K562 (cell line): ENCODE results near the gene UBE2M. TPM values are rescaled to one million over a fixed set of nuclear protein-coding genes. Genes with fewer than 3 reads are reported as not detected.

Experiments
- ARID2 ChIP-seq: fragments of 450-650 bp; IDR thresholded peaks from 2 replicates; pipeline ENCODE4 v1.6.1; 2017; ENCODE audit warnings: antibody characterized with exemption, mild to moderate bottlenecking
- ARNT ChIP-seq, 2 experiments: fragments of 450-650 bp; IDR thresholded peaks; 2 replicates each; pipeline ENCODE4 v1.6.1; 2016; ENCODE audit warnings: mild to moderate bottlenecking in 1 of 2
- DACH1 ChIP-seq: fragments of 450-650 bp; IDR thresholded peaks from 2 replicates; pipeline ENCODE4 v1.6.1; 2018; ENCODE audit not compliant: partially characterized antibody
- POU5F1 ChIP-seq: fragments of 150-350 bp; IDR thresholded peaks from 2 replicates; pipeline ENCODE4 v1.6.1; 2014; ENCODE audit warnings: borderline replicate concordance, low read length, low read depth, mild to moderate bottlenecking; ENCODE audit not compliant: partially characterized antibody
- SP1 ChIP-seq: sonication (generic); formaldehyde crosslinking; IDR thresholded peaks from 2 replicates; pipeline ENCODE4 v1.8.1; 2022; ENCODE audit warnings: mild to moderate bottlenecking, missing genetic modification reagents
- SREBF2 ChIP-seq: sonication (generic); formaldehyde crosslinking; IDR thresholded peaks from 2 replicates; pipeline ENCODE4 v1.4.0; 2020; ENCODE audit warnings: mild to moderate bottlenecking, missing genetic modification reagents
- ZC3H11A ChIP-seq: IDR thresholded peaks from 2 replicates; pipeline ENCODE4 v1.6.1; 2012; ENCODE audit warnings: low read depth, low read length, improper control_type of control experiment
- ZNF668 ChIP-seq: fragments of 250-450 bp; sonication (Bioruptor Pico); IDR thresholded peaks from 2 replicates; pipeline ENCODE4 v1.8.0; 2022; ENCODE audit warnings: mild to moderate bottlenecking, inconsistent platforms
- ZNF76 ChIP-seq: fragments of 250-450 bp; sonication (Bioruptor Pico); IDR thresholded peaks from 2 replicates; pipeline ENCODE4 v1.4.0; 2020; ENCODE audit warnings: mild to moderate bottlenecking, moderate library complexity, borderline replicate concordance
- polyA plus RNA-seq, 8 experiments: library from polyadenylated mRNA; depleted of rRNA in 4 of 8; stranded (reverse) in 5 of 8; unstranded in 3 of 8; fragments of >200 nt; fragmentation: Nextera tagmentation in 2 of 8; fragmentation: Illumina TruSeq in 1 of 8; extraction: Ambion mirVana in 2 of 8; extraction: Trizol in 1 of 8; gene quantifications; 2 replicates each; pipeline versions ENCODE4 v1.2.1 to v1.2.3, GENCODE V29; 2011 to 2014; ENCODE audit warnings: inconsistent platforms in 1 of 8, missing spikeins in 1 of 8
- total RNA-seq, 7 experiments: library from RNA; depleted of rRNA in 6 of 7; stranded (reverse); fragments of >200 nt in 6 of 7; fragmentation: Illumina TruSeq in 2 of 7; extraction: Trizol in 2 of 7; gene quantifications; 2 replicates each; pipeline versions ENCODE4 v1.2.1 to v1.2.3, GENCODE V29; 2011 to 2021; ENCODE audit warnings: low replicate concordance in 1 of 7
- TF ChIP-seq, protein P1 (sequence below): fragments of 450-650 bp; conservative IDR thresholded peaks from 2 replicates; pipeline ENCODE4 v1.6.1; 2016; ENCODE audit warnings: missing genetic modification characterization, low read depth, mild to moderate bottlenecking, missing compliant biosample characterization, moderate library complexity
- TF ChIP-seq, protein P2 (sequence below): fragments of 450-650 bp; IDR thresholded peaks from 2 replicates; pipeline ENCODE4 v1.6.1; 2016
- TF ChIP-seq, protein P3 (sequence below), 3 experiments: fragments of 200-800 bp in 1 of 3; sonication (Bioruptor generic) in 1 of 3; sonication (generic) in 1 of 3; formaldehyde crosslinking in 1 of 3; IDR thresholded peaks; 2 replicates each; pipeline versions ENCODE4 v1.6.1 to v1.8.0; 2016 to 2022; ENCODE audit warnings: mild to moderate bottlenecking in 2 of 3, missing compliant biosample characterization in 2 of 3, missing genetic modification characterization in 2 of 3, missing genetic modification reagents in 1 of 3
- TF ChIP-seq, protein P4 (sequence below): fragments of 150-350 bp; IDR thresholded peaks from 2 replicates; pipeline ENCODE4 v1.6.1; 2014; ENCODE audit warnings: low read depth, mild to moderate bottlenecking, low read length, borderline replicate concordance
- TF ChIP-seq, protein P5 (sequence below): fragments of 200-800 bp; sonication (Bioruptor generic); IDR thresholded peaks from 2 replicates; pipeline ENCODE4 v1.6.1; 2017; ENCODE audit warnings: missing genetic modification characterization, missing compliant biosample characterization

Gene UBE2M
- total and polyA plus RNA-seq, 9 of the 15 experiments (the other 6 are each of a cell fraction or from before 2014, with no cell fraction given), result 0.92 to 163 (median 85.7) TPM

DNA sequence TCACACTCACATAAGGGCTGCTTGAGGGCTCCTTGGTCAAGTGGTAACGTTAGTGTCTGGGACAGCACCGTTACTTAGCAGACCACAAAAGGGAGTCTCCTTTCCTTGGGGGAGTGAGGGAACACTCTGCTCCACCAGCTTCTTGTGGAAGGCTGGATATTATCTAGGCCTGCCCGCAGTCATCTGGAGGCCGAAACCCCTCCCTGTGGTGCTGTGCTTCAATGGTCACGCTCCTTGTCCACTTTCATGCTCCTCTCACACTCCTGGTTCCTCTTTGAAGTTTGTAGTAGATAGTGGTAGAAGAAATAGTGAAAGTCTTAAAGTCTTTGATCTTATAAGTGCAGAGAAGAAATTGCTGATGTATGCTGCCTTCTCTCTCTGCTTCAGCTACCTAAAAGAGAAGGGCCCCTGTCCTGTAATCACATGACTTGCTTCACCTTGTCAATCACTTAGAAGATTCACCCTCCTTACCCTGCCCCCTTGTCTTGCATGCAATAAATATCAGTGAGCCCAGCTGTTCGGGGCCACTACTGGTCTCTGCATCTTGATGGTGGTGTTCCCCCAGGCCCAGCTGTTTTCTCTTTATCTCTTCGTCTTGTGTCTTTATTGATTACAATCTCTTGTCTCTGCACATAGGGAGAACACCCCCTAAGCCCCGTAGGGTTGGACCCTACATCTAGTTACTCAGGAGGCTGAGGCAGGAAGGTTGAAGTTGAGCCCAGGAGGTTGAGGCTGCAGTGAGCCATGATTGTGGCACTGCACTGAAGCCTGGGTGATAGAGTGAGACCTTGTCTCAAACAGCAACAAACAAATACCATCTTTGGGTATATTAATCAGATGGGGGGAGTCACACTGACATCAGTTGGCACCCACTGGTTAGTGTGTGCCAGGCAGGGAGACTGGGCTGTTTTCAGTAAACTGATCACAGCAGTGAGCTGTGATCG lies 26.4 kb upstream of the UBE2M start (continued):
- TF ChIP-seq POU5F1 (no peak), ZNF76 (no peak), ZC3H11A (no peak), SREBF2 (CRISPR knock-in tag) (no peak), DACH1 (peak; percentile 41), SP1 (CRISPR knock-in tag) (peak; percentile 60), ZNF668 (CRISPR knock-in tag) (no peak), ARNT (IDR thresholded peaks at IDR 0.05) (no peak), ARID2 (no peak)
- TF ChIP-seq, protein P1, sequence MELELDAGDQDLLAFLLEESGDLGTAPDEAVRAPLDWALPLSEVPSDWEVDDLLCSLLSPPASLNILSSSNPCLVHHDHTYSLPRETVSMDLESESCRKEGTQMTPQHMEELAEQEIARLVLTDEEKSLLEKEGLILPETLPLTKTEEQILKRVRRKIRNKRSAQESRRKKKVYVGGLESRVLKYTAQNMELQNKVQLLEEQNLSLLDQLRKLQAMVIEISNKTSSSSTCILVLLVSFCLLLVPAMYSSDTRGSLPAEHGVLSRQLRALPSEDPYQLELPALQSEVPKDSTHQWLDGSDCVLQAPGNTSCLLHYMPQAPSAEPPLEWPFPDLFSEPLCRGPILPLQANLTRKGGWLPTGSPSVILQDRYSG (tag), result no peak
- TF ChIP-seq, protein P2, sequence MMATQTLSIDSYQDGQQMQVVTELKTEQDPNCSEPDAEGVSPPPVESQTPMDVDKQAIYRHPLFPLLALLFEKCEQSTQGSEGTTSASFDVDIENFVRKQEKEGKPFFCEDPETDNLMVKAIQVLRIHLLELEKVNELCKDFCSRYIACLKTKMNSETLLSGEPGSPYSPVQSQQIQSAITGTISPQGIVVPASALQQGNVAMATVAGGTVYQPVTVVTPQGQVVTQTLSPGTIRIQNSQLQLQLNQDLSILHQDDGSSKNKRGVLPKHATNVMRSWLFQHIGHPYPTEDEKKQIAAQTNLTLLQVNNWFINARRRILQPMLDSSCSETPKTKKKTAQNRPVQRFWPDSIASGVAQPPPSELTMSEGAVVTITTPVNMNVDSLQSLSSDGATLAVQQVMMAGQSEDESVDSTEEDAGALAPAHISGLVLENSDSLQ, result peak; percentile 81
- TF ChIP-seq, protein P3, sequence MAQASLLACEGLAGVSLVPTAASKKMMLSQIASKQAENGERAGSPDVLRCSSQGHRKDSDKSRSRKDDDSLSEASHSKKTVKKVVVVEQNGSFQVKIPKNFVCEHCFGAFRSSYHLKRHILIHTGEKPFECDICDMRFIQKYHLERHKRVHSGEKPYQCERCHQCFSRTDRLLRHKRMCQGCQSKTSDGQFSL (CRISPR knock-in tag; IDR thresholded peaks at IDR 0.05), result no peak
- TF ChIP-seq, protein P3 (tag; IDR thresholded peaks at IDR 0.05), result no peak
- TF ChIP-seq, protein P4, sequence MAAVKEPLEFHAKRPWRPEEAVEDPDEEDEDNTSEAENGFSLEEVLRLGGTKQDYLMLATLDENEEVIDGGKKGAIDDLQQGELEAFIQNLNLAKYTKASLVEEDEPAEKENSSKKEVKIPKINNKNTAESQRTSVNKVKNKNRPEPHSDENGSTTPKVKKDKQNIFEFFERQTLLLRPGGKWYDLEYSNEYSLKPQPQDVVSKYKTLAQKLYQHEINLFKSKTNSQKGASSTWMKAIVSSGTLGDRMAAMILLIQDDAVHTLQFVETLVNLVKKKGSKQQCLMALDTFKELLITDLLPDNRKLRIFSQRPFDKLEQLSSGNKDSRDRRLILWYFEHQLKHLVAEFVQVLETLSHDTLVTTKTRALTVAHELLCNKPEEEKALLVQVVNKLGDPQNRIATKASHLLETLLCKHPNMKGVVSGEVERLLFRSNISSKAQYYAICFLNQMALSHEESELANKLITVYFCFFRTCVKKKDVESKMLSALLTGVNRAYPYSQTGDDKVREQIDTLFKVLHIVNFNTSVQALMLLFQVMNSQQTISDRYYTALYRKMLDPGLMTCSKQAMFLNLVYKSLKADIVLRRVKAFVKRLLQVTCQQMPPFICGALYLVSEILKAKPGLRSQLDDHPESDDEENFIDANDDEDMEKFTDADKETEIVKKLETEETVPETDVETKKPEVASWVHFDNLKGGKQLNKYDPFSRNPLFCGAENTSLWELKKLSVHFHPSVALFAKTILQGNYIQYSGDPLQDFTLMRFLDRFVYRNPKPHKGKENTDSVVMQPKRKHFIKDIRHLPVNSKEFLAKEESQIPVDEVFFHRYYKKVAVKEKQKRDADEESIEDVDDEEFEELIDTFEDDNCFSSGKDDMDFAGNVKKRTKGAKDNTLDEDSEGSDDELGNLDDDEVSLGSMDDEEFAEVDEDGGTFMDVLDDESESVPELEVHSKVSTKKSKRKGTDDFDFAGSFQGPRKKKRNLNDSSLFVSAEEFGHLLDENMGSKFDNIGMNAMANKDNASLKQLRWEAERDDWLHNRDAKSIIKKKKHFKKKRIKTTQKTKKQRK, result no peak
- TF ChIP-seq, protein P5, sequence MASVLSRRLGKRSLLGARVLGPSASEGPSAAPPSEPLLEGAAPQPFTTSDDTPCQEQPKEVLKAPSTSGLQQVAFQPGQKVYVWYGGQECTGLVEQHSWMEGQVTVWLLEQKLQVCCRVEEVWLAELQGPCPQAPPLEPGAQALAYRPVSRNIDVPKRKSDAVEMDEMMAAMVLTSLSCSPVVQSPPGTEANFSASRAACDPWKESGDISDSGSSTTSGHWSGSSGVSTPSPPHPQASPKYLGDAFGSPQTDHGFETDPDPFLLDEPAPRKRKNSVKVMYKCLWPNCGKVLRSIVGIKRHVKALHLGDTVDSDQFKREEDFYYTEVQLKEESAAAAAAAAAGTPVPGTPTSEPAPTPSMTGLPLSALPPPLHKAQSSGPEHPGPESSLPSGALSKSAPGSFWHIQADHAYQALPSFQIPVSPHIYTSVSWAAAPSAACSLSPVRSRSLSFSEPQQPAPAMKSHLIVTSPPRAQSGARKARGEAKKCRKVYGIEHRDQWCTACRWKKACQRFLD (CRISPR knock-in tag), result peak; percentile 74; the same call in 1 of the 2 replicates
